NCI-H510A (cell line): Measurements from ENCODE around the gene ZNF322.

Experiments
- DNase-seq: peaks from one replicate; lab custom pipeline; 2025; lab: John Stamatoyannopoulos, UW

ZNF322 gene

DNA sequence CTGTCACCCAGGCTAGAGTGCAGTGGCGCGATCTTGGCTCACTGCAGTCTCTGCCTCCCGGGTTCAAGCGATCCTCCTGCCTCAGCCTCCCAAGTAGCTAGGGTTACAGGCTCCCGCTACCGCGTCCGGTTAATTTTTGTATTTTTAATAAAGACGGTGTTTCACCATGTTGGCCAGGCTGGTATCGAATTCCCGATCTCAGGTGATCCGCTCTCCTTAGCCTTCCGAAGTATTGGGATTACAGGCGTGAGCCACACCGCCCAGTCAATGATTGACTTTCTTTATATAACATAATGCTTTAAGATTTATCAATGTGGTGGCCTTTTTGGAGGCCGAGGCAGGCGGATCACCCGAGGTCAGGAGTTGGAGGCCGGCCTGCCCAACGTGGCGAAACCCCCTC lies 70.6 kb downstream of the ZNF322 start:
- DNase-seq: no peak
